Keratinocyte (primary cell): ENCODE results near the gene RNASE13.

Experiments
- CTCF ChIP-seq, 3 experiments: IDR thresholded peaks in 1 of 3; conservative IDR thresholded peaks in 1 of 3; optimal IDR thresholded peaks in 1 of 3; 2 replicates in 2 of 3; 3 replicates in 1 of 3; pipeline versions ENCODE3 to v1.5.1; 2011; ENCODE audit warnings: low read length in 3 of 3, mild to moderate bottlenecking in 3 of 3, moderate library complexity in 2 of 3, control low read depth in 1 of 3, inconsistent platforms in 1 of 3; ENCODE audit not compliant: insufficient read depth in 2 of 3; ENCODE audit errors: extremely low read depth in 1 of 3
- EZH2 ChIP-seq: IDR thresholded peaks from one replicate; pipeline ENCODE4 v1.6.1; 2012; ENCODE audit warnings: inconsistent platforms, mild to moderate bottlenecking, low read length, moderate library complexity

- TF ChIP-seq CTCF (optimal IDR thresholded peaks at IDR 0.05 in 1 of 3, IDR thresholded peaks at IDR 0.05 in 1 of 3, conservative IDR thresholded peaks at IDR 0.05 in 1 of 3; ENCODE audit: extremely low read depth in 1 of 3, insufficient read depth in 2 of 3, low read length in 3 of 3): no peak
- TF ChIP-seq EZH2: no peak
Observed at GRCh38 chr14:21019366-21019765, 15.2 kb downstream of the RNASE13 start.
